NCI-H2029 treated with DMSO at 0.1 percent for 48 hours (cell line): Measurements from ENCODE around the gene ZFPL1.

ENCODE experiments used
- DNase-seq: peaks from one replicate; lab custom pipeline; 2025; lab: John Stamatoyannopoulos, UW

ZFPL1 gene

DNA sequence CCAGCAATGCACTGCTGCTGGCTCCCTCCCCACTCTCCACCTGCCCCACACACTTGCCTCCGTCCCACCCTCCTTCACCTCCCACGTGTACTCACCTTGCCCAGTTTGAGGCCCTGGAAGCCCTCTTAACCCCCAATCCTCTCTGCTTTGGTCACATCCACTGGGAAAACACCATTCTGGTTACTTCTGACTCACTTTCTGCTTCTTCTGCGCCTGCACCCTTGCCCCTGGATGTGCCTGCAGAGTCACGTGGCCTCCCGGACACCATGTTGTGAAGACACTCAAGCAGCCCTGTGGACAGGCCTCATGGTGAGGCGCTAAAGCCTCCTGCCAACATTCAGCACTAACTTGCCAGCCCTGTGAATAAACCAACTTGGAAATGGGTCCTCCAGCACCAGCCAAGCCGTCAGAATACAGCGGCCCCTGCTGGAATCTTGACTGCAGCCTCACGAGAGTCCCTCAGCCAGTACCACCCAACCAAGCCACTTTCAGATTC, 23.1 kb upstream of the ZFPL1 start:
- no peak for DNase-seq

DNA sequence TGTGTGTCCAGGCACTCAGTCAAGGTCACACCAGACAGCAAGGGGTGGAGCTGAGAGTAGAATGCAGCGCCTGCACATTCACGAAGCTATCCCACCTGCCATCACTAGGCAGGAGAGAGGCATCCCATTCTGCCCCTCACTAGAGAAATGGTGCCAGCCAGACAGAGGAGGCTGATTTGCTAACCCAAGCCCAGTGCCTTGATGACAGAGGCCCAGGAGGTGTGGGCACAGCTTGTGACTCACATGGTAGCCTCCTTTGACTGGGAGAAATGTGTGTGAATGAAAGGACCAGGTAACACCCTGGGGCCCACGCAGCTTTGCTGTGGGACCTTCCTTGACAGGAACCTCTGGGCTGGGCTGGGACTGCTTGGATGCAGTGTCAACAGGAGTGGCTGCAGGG, 20.5 kb upstream of the ZFPL1 start:
- no peak for DNase-seq

DNA sequence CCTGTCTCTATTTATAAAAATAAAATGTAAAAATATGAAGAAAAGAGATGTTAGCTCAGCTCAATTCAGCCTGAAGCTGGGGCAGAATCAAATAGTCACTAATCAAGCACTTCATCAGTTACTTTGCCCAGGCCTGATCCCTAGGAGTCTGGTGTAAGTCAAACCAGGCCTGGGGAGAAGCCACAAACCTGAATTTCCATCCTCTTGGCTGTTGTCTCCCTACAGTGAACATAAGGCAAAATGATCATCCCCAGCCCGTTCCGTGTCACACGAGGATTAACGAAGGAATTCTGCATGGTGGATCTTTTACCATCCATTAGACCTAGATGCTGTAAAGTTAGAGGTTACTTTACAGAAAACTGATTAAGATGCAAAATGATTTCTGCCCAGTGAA, 19.2 kb upstream of the ZFPL1 start:
- no peak for DNase-seq

DNA sequence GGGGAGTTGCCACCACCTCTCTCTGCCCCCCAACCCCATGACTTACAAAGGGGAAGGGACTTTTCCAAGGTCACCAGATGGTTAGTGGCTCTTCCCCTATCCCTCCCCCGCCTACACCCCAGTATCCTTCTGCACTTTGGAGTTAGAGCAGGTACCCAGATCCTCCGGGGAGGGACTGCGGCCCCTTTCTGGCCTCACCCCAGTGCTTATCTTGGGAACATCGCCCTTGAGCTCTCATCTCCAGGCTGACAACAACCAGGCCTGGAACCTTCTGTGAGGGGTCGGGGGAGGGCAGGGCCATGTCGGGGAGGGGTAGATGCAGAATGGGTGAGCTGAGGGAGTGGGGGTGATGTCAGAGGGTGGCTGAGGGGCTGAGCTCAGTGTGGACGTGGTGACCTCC, 18.2 kb upstream of the ZFPL1 start:
- no peak for DNase-seq

DNA sequence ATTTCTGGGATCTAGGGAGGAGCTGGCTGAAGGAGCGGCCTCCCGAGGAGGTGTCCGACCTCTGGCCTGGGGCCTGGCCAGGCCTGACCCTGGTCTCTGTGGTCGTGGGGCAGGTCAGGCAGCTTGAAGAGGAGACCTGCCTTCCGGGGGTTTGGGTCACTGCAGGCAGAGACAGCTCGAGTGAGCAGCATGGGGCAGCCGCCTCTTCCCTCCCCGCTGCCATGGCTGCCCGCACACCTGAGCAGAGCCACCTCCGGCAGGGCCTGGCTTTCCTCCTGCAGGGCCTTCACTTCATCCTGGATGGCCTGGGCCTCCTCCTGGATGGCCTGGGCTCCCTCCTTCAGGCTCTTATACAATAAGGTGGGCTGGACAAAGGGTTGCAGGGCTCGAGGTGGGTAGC, 17.7 kb upstream of the ZFPL1 start:
- DNase-seq: no peak

DNA sequence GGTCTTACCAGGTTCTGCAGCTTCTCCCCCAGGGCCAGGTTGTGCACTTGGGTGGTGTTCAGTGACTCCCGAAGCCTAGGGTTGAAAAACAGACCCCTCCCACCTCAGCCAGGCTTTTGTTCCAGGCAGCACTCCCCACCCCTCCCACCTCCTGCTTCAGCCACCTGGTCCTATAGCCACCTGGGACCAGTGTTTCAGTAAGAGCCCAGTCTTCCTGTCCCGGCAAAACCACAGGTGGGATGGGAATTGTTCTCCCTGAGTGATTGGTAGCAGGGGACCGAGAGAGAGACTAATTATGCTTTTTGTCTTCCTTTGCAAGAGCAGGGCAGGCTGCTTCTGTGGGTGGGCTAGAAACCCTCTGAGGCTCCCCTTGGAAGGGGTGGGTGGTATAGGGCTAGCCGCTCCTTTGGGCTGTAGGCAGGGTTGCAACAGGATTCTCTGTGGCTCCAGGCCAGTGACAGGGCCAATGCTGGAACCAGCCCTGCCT, 17.2 kb upstream of the ZFPL1 start:
- DNase-seq: no peak

DNA sequence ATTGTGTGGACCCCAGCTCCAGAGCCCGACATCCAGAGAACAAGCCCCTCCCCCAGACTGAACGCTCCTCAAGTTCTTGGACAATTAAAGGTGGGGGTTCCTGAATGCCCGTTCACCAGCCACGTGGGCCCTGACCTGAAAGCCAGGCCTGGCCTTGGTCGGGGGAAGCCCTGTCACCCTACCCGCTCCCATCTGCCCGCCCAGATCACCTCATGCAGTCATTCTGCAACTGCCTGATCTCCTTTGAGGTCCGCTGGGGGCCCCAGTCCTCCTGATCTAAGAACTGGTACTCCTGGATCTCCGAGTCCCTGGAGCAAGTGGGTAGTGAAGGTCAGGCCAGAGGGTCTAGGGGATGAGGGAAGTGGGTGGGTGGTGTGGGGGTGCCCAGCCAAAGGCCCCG, 16.6 kb upstream of the ZFPL1 start:
- no peak for DNase-seq

DNA sequence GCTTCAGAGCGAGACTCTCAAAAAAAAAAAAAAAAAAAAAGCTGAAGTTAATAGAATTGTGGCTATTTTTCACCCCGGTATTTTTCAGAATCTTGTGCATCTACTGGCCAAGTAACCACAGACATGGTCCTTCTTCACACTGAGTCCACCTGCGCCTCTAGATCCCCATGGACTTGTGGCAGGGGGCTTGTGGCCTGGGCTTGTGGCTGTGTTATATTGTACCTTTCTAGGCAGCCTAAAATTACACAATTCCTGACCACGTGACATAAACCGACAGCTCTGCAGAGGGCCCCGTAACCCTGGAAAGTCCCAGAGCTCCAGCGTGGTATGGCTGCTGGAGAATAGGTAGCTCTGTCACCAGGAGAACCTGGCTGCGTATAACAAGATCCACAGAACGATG, 14.8 kb upstream of the ZFPL1 start:
- DNase-seq: no peak

DNA sequence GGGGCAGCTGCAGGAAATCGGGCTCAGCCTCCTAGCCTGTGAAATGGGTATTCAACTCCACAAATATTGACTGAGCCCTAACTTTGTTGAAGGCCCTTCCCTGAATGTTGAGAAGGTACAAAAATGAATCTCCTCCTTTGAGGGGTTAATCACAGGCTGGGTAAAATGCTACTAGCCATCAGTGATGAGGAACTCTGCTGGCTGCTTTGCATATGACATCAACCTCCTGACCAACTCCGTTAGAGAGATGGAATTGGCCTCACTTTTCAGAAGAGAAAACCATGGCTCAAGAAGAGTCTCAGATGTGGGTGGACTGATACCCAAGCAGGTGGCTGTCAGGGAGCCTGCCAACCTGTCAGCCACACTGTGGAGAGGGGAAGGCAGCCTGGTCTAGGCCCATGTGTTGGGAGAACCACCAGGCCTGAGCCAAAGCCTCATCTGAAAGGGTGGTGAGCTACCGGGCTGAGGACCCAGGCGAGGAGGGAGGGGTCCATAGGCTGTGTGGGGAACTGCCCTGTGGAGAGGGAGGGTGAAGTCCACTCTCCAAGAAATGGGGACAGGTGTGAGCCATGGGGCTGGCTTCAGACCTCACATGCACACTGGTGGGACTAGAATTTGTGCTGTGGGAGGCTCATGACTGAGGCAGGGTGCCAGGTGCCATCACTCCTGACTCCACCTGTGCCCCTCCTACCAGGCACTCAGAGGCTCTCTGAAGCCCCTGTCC, 12.0 kb upstream of the ZFPL1 start:
- DNase-seq: no peak

DNA sequence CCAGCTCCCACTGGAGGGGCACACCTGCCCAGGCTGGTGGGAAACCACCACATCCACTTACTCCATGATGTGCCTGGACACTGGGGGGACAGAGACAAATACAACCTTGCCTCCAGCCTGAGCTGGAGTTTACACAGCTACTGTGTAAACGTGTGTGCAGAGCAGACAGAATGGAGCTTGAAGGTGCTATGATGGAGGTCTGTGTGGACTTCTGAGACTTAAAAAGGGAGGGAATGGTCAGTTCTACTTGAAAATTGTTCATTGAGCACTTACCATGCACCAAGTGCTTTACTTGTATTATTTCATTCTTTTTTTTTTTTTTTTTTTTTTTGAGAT, 11.4 kb upstream of the ZFPL1 start:
- DNase-seq: no peak

DNA sequence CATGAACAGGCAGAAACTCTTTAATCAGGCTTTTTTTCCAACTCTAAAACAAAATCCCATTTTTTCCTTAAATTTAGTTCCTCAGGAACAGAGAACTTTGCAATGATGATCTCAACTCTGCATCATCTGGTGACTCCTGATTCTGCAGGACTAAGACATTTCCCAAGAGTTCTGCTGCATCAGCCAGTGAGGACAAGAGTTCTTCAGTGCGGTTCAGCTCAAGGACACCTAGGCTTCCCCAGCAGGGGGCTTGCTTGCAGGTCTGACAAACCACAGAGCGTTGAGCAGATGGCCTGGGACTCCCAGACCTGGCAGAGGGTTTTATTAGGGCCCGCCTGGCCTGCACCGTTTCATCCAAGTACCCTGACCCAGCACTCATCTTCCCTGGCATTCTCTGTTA, 6.6 kb upstream of the ZFPL1 start:
- no peak for DNase-seq

DNA sequence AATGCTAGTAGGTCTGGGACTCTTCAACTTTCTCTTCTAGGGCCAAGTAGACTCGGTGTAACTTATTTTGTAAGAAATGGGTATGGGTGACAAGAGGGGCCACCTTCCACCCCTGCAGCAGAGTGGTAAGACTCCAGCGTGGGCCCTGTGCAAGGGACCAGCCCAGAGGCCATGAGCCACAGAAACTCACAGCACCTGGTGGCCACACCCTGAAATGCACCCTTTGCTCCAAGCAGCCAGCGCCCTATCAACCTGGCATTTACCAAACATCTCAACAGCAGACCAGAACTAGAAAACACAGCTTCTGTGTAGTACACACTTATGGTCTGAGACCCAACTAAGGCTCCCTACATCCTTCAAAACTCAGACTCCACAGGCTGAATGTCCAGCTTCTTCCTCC, 5.9 kb upstream of the ZFPL1 start:
- DNase-seq: peak; percentile 1

DNA sequence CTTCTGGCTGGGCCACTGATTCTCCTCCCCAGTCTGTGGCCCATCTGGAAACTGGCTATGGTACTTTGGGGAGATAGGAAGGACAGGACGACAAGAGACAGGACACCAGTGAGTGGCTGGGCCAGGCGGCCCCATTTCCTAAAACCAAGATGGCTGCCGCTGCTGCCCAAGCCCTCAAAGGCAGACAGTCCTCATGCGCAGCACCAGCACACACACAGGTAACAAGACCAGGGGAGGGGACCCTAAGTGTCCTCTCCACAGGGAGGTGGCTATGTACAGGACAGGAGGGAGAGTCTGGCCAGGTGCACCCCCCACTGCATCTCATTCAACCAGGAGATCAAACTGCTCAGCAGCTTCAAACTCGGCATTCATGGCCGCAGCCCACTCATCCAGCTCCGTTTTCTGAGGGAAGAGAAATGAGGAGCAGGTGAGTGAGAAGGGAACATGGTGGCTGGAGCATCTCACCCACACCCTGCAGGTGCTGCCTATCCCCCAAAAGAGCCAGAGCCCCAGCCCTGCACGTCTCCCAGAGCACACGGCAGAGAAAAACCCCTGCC, 5.2 kb upstream of the ZFPL1 start:
- no peak for DNase-seq

DNA sequence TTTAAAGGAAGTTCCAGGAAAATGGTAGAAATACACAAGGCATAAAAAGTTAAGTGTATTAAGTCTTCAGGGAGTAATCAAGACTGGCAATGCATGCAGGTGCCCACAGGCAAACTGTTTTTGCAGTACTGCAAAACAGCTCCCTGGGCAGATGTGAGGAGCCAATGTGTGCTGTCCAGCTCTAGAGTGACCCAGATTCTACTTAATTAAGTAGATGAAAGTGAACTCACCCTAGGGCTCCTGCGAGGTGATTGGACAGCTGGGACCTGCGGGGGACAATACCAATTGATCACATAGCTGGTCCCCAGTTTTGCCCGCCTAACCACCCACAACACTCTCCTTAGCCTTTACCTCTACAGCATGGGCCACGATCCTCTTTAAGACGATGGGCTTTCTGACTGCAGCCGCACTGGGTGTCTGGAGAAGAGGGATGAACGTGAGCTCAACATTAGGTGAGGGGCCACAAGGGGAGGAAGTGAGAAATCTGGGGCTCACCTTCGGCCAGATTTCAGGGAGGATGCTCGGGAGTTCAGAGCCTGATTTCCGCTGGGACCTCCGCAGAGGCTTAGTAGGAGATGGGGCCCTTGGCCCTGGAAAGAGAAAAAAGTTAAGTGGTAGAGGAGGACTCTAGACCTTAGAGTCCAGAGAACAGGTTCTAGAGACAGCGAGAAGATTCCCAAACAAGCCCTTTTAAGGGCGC, 738 bp upstream of the ZFPL1 start:
- no peak for DNase-seq

DNA sequence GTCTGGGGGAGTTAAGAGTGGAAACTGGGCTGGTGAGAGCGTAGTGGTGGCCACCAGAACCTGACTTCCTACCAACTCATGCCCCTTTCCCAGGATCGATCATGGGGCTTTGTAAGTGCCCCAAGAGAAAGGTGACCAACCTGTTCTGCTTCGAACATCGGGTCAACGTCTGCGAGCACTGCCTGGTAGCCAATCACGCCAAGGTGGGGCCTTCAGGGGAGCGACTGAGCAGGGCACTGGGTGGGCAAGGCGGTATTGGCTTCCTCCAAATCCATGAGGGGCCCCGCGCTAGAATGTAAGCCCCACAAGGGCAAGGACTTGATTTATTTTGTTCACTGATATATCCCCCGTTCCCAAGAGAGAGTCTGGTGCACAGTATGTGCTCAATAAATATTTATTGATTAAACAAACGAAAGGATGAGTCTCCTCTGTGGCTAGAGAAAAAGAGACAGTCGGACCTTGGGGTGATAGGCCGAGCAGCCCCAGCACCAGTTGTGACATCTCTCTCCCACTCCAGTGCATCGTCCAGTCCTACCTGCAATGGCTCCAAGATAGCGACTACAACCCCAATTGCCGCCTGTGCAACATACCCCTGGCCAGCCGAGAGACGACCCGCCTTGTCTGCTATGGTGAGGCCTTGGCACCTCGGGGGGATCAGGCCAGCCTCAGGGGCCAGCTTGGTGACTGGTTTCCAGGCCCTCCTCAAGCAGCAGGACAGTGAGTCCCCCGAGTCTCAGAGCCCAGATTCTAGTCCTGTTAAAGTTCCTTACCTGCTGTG, 765 bp downstream of the ZFPL1 start:
- DNase-seq: no peak

DNA sequence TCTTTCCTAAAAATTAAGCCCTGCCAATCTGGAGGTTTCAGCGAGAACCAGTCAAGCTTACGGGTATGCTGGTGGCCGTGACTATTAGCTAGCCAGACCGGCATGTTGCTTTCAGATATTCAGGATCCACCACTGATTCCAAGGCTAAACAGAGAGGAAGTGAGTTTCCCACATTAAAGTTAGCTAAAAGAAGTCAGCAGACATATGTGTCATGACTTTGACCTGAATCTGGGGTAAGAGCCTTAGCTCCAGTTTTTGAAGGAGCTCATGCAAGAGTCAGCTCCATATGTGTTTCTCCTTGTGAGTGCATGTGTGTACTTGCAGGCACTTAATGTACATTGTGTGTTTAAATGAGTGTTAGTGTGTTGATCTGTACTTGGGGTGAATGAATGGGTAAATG, 1.4 kb downstream of the ZFPL1 start:
- DNase-seq: no peak

DNA sequence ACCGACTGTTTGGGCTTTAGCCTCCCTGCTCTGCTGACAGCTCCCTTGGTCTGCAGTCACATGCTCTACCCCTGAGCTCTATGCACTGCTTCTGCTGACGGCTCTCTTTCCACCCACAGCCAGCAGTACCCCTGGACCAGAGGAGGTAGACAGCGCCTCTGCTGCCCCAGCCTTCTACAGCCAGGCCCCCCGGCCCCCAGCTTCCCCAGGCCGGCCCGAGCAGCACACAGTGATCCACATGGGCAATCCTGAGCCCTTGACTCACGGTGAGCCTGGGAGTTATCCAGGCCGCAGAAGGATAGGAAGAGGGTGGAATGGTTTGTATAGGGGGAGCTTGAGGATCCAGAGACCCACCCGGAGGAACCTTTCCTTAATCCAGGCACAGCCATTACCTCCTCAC, 2.8 kb downstream of the ZFPL1 start:
- no peak for DNase-seq

DNA sequence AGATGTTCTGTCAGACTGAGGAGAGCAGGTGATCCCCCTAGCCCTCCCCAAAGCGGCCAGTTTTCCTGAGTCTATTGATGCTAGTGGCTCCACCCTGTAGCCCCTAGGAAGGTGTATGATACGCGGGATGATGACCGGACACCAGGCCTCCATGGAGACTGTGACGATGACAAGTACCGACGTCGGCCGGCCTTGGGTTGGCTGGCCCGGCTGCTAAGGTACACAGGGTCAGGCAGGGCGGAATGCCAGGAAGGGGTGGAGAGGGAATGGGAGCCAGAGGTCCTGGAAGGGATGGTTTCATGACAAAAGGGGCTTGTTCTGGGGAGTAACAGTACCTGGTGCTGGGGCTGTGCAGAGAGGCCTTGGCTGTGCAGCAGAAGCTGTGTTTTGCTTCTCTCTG, 3.2 kb downstream of the ZFPL1 start:
- DNase-seq: no peak

DNA sequence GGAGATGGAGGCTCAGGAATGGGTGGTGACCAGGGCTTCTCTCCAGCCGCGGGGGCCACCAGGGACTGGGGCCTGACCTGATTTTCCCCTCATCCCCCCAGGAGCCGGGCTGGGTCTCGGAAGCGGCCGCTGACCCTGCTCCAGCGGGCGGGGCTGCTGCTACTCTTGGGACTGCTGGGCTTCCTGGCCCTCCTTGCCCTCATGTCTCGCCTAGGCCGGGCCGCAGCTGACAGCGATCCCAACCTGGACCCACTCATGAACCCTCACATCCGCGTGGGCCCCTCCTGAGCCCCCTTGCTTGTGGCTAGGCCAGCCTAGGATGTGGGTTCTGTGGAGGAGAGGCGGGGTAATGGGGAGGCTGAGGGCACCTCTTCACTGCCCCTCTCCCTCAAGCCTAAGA, 3.8 kb downstream of the ZFPL1 start:
- DNase-seq: no peak

DNA sequence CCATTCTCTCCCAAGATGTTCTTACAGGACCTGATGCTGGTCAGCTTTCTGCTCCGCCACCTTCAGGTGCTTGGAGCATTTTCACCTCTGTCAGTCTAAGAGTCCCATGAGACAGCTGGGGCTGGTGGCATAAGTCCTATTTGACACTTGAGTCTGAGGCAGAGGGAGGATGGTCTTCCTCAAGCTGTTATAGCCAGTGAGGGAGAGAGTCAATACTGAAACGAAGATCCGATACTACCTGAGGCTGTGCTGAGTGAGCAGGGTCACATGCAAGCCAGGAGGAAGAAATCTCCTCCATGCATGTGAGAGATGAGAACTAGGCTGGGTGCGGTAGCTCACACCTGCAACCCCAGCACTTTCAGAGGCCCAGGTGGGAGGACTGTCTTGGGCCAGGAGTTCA, 5.6 kb downstream of the ZFPL1 start:
- no peak for DNase-seq

DNA sequence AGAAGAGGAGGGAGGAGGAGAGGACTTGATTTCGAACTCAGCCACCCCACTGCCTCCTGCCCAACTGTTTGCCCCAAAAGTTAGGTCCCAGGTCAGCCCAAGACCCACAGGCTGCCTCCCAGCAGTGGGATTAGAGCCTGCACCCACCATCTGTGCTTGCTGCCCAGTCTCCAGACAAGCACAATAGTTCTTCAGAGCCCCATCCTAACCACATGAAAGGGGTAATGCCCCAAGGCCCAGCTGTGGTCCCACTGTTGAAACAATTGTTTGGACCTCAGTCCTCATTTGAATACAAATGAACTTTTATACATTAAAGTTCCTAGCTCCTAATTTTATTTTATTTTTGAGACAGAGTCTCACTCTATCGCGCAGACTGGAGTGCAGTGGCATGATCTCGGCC, 6.6 kb downstream of the ZFPL1 start:
- no peak for DNase-seq

DNA sequence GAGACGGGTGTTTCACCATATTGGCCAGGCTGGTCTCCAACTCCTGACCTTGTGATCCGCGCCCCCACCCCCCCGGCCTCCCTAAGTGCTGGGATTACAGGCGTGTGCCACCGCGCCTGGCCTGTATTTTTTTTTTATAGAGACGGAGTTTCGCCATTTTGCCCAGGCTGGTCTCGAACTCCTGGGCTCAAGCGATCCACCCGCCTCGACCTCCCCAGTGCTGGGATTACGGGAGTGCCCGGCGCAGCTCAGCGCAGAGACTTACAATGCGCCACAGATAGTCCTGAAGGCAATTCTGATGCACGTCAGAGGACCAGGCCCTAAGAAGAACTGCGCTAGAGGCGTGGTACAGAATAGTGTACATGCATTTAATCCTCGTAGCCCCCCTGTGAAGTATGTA, 11.4 kb downstream of the ZFPL1 start:
- no peak for DNase-seq
